Chondrocyte (in vitro differentiated cells): ENCODE results near the gene FIZ1. TPM values are rescaled to one million over a fixed set of nuclear protein-coding genes. Genes with fewer than 3 reads are reported as not detected.
A peak's percentile ranks its signal among the peaks of the same experiment; 100 is the strongest.

Experiments used
- DNase-seq: peaks from one replicate; pipeline ENCODE4 v3.0.0; 2021; ENCODE audit warnings: mixed read lengths, low spot score
- H3K27ac Mint-ChIP-seq: one replicate; pipeline ENCODE4 v1.8.0; 2021; ENCODE audit warnings: mild to moderate bottlenecking, moderate library complexity, mixed read lengths; ENCODE audit not compliant: unreplicated experiment
- H3K27me3 Mint-ChIP-seq: 2 replicates; pipeline ENCODE4 v1.8.0; 2021; ENCODE audit warnings: low read depth, mixed read lengths
- H3K36me3 Mint-ChIP-seq: 2 replicates; pipeline ENCODE4 v1.8.0; 2021; ENCODE audit warnings: low read depth, mixed read lengths
- H3K4me1 Mint-ChIP-seq: 2 replicates; pipeline ENCODE4 v1.8.0; 2021; ENCODE audit warnings: low read depth, mild to moderate bottlenecking, mixed read lengths
- H3K4me3 Mint-ChIP-seq: one replicate; pipeline ENCODE4 v1.8.0; 2021; ENCODE audit warnings: mild to moderate bottlenecking, moderate library complexity, mixed read lengths; ENCODE audit not compliant: unreplicated experiment
- H3K9me3 Mint-ChIP-seq: 2 replicates; pipeline ENCODE4 v1.8.0; 2021; ENCODE audit warnings: low read depth, mixed read lengths
- total RNA-seq: library from RNA; stranded (reverse); gene quantifications from 3 replicates; pipeline ENCODE4 v1.2.1, GENCODE V29; 2021
- TF ChIP-seq, protein P1 (sequence below): fragments of 200-600 bp; sonication (generic); IDR thresholded peaks from 2 replicates; pipeline ENCODE4 v1.5.0; 2021; ENCODE audit warnings: antibody characterized with exemption, mild to moderate bottlenecking, moderate library complexity

The FIZ1 gene
- total RNA-seq, 1 donor from 2014 or later: 11.3 TPM

DNA sequence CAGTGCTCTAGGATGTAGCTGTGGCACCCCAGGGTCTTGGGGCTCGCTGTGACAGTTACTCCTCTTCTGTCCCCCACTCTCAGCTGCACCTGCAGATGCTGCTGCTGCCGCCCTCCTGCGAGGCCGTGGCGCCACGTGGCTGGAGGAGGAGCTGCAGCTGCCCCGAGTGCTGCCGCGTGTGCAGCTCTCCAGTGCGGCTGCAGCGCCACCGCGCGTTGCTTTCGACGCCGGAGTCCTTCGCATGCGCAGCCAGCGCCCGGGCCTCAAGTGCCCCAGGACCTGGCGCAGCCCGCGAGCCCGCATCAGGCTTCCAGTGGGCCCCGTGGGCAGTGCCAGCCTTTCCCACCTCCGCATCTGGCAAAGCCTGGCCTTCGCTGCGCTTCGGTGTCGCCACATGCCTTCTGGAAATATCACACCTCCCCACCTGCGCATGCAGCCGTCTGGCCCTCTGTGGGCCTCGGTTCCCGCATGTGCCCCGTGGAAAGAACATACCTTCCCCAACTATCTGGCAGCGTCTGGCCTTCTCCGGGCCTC, 40.8 kb upstream of the FIZ1 start:
- H3K27me3 Mint-ChIP-seq: no peaks in the 10 kb centered on the region
- peak overlapping the region; percentile 84 for H3K4me3 Mint-ChIP-seq
- H3K36me3 Mint-ChIP-seq: peaks cover 5% of the 10 kb centered on the region
- peak overlapping the region; percentile 94 for H3K27ac Mint-ChIP-seq
- TF ChIP-seq, protein P1, sequence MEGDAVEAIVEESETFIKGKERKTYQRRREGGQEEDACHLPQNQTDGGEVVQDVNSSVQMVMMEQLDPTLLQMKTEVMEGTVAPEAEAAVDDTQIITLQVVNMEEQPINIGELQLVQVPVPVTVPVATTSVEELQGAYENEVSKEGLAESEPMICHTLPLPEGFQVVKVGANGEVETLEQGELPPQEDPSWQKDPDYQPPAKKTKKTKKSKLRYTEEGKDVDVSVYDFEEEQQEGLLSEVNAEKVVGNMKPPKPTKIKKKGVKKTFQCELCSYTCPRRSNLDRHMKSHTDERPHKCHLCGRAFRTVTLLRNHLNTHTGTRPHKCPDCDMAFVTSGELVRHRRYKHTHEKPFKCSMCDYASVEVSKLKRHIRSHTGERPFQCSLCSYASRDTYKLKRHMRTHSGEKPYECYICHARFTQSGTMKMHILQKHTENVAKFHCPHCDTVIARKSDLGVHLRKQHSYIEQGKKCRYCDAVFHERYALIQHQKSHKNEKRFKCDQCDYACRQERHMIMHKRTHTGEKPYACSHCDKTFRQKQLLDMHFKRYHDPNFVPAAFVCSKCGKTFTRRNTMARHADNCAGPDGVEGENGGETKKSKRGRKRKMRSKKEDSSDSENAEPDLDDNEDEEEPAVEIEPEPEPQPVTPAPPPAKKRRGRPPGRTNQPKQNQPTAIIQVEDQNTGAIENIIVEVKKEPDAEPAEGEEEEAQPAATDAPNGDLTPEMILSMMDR: no peak
- no peak for DNase-seq
- no peaks in the 10 kb centered on the region for H3K9me3 Mint-ChIP-seq
- peaks cover 68% of the 10 kb centered on the region for H3K4me1 Mint-ChIP-seq

DNA sequence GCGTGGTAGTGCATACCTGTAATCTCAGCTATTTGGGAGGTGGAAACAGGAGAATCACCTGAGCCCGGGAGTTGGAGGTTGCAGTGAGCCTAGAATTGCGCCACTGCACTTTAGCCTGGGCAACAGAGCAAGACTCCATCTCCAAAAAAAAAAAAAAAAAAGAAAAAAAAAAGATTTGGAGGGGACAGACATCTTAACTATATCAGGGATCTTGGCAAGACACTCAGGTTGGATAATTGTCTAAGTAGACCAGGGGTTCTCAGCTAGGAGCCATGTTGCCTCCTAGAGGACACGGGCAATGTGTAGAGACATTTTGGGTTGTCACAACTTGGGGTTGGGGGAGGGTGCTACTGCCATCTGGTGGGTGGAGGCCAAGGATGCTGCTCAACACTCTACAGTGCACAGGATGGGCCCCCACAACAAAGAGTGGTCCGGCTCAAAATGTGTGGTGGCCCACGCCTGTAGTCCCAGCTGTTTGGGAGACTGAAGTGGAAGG, 39.6 kb upstream of the FIZ1 start:
- Mint-ChIP-seq H3K27ac (peak overlapping the region; percentile 66), H3K9me3 (no peaks in the 10 kb centered on the region), H3K27me3 (no peaks in the 10 kb centered on the region), H3K4me1 (peaks cover 68% of the 10 kb centered on the region), H3K4me3 (no peak overlapping the region), H3K36me3 (peaks cover 8% of the 10 kb centered on the region)
- no peak for DNase-seq
- TF ChIP-seq, protein P1: peak; percentile 77

DNA sequence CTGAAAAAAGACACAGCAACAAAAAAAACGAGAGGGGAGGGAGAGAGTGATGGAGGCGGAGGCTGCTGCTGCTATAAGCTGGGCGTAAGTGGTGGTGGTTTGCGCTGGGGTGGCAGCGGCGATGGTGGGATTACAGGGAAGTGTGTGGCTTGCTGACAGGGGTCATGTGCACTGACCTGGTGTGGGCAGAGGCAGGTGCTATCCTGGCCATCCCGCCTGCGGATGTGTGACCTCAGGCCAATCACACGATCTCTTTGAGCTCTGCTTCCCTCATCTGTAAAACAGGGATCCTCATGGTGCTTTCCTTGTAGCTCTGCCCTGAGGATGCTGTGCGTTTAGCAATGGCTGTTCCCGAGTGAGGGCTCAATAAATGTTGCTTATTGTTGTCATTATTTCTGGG, 38.2 kb upstream of the FIZ1 start:
- DNase-seq: no peak
- no peaks in the 10 kb centered on the region for H3K9me3 Mint-ChIP-seq
- no peaks in the 10 kb centered on the region for H3K27me3 Mint-ChIP-seq
- peak overlapping the region; percentile 71 for H3K27ac Mint-ChIP-seq
- peaks cover 8% of the 10 kb centered on the region for H3K36me3 Mint-ChIP-seq
- peaks cover 60% of the 10 kb centered on the region for H3K4me1 Mint-ChIP-seq
- H3K4me3 Mint-ChIP-seq: peak overlapping the region; percentile 23
- TF ChIP-seq, protein P1: no peak

DNA sequence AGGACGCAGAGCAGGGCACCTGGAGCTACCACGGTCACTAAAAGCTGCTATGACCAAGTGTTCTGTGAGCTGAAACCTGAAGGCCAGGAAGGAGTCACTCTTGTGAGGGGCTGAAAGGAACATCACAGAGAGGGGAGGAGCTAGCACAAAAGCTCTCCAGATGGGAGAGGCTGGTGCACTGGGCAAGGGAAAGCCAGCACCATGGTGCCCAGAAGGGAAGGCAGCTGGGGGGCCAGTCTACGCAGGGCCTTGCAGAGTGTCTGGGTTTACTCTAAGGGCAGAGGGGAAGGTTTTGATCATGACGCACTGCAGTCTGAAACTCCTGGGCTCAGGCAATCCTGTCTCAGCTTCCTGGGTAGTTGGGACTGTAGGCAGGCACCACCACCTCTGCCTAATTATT, 37.4 kb upstream of the FIZ1 start:
- Mint-ChIP-seq H3K4me3 (peak overlapping the region; percentile 95), H3K4me1 (peaks cover 60% of the 10 kb centered on the region)

DNA sequence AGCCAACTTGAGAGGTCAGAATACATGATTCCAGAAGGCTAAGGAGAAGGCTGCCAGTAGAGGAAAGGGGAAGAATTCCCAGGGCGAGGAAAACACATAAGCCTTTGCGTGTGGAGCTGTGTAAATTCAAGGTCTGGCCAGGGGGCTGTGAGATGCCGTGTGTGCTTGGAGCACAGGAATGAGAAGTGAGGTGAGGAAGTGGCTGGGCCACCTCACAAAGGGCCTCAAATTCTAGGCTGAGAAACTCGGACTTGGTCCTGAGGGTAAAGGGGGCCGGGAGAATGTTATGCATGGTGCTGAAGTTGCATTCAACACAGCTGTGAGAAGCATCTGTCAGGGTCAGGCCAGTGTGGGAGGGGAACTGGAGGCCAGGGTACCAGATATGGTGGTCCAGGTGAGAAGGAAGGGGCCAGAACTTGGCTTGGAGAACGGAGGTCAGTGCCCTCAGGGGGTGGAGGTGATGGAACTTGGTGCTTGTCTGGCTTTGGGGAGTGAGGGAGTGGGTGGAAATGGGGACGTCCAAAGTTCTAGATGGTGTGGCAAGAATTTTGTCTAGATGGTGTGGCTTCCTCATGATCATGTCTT, 36.6 kb upstream of the FIZ1 start:
- Mint-ChIP-seq H3K4me1 (peaks cover 60% of the 10 kb centered on the region), H3K27me3 (no peaks in the 10 kb centered on the region), H3K4me3 (peak overlapping the region; percentile 95), H3K27ac (peak overlapping the region; percentile 100), H3K9me3 (no peaks in the 10 kb centered on the region), H3K36me3 (peaks cover 8% of the 10 kb centered on the region)
- TF ChIP-seq, protein P1: no peak
- DNase-seq: no peak

More for the DNA sequence above, 37.4 kb upstream of the FIZ1 start:
- DNase-seq: no peak
- peaks cover 8% of the 10 kb centered on the region for H3K36me3 Mint-ChIP-seq
- TF ChIP-seq, protein P1: no peak
- no peaks in the 10 kb centered on the region for H3K27me3 Mint-ChIP-seq
- H3K9me3 Mint-ChIP-seq: no peaks in the 10 kb centered on the region
- H3K27ac Mint-ChIP-seq: peak overlapping the region; percentile 100
